ENCODE data around the gene MRC1. TPM values are rescaled to one million over a fixed set of nuclear protein-coding genes. Genes with fewer than 3 reads are reported as not detected.

Gene MRC1
- total and polyA plus RNA-seq, 2 experiments from 2014 or later = 0.03 to 0.22 TPM

GRCh38 chr10:17865351-17865750 lies 56.2 kb downstream of the MRC1 start:
- Histone ChIP-seq H3K4me3 (no peak overlapping the region), H3K4me1 (ENCODE audit: low read depth) (no peaks in the 10 kb centered on the region), H3K36me3 (no peaks in the 10 kb centered on the region), H3K27me3 (no peaks in the 10 kb centered on the region), H3K9me3 (ENCODE audit: low read depth) (no peaks in the 10 kb centered on the region), H3K27ac (no peak overlapping the region)
- TF ChIP-seq CTCF (IDR thresholded peaks at IDR 0.05; ENCODE audit: low read depth, low read length) = no peak
- no peak for DNase-seq (ENCODE audit: low read depth in 1 of 2, low spot score in 1 of 2)

- no peak for DNase-seq (ENCODE audit: low read depth in 1 of 2, low spot score in 1 of 2)
- no peaks in the 10 kb centered on the region for H3K36me3 ChIP-seq
- H3K4me1 ChIP-seq (ENCODE audit: low read depth) = no peaks in the 10 kb centered on the region
- H3K4me3 ChIP-seq = no peak overlapping the region
- no peak for TF ChIP-seq CTCF (IDR thresholded peaks at IDR 0.05; ENCODE audit: low read depth, low read length)
- H3K27ac ChIP-seq = no peak overlapping the region
- no peaks in the 10 kb centered on the region for H3K27me3 ChIP-seq
- no peaks in the 10 kb centered on the region for H3K9me3 ChIP-seq (ENCODE audit: low read depth)
Measured at GRCh38 chr10:17866346-17866745, 57.2 kb downstream of the MRC1 start.

- no peaks in the 10 kb centered on the region for H3K4me1 ChIP-seq (ENCODE audit: low read depth)
- no peaks in the 10 kb centered on the region for H3K9me3 ChIP-seq (ENCODE audit: low read depth)
- TF ChIP-seq CTCF (IDR thresholded peaks at IDR 0.05; ENCODE audit: low read depth, low read length) = no peak
- H3K4me3 ChIP-seq = no peak overlapping the region
- H3K27ac ChIP-seq = no peak overlapping the region
- no peaks in the 10 kb centered on the region for H3K27me3 ChIP-seq
- DNase-seq (ENCODE audit: low read depth in 1 of 2, low spot score in 1 of 2) = no peak
- no peaks in the 10 kb centered on the region for H3K36me3 ChIP-seq
Measured at GRCh38 chr10:17867056-17867455, 57.9 kb downstream of the MRC1 start.

- H3K9me3 ChIP-seq (ENCODE audit: low read depth) = no peaks in the 10 kb centered on the region
- no peak overlapping the region for H3K4me3 ChIP-seq
- H3K27ac ChIP-seq = no peak overlapping the region
- no peaks in the 10 kb centered on the region for H3K27me3 ChIP-seq
- no peaks in the 10 kb centered on the region for H3K36me3 ChIP-seq
- TF ChIP-seq CTCF (IDR thresholded peaks at IDR 0.05; ENCODE audit: low read depth, low read length) = no peak
- no peaks in the 10 kb centered on the region for H3K4me1 ChIP-seq (ENCODE audit: low read depth)
- no peak for DNase-seq (ENCODE audit: low read depth in 1 of 2, low spot score in 1 of 2)
Measured at GRCh38 chr10:17871036-17871435, 61.9 kb downstream of the MRC1 start.

GRCh38 chr10:17872191-17873091 lies 63.3 kb downstream of the MRC1 start:
- H3K4me3 ChIP-seq = no peak overlapping the region
- H3K27me3 ChIP-seq = no peaks in the 10 kb centered on the region
- TF ChIP-seq CTCF (IDR thresholded peaks at IDR 0.05; ENCODE audit: low read depth, low read length) = peak; percentile 52
- peak in 1 of 2 donors; percentile 60 for DNase-seq (ENCODE audit: low read depth in 1 of 2, low spot score in 1 of 2)
- no peaks in the 10 kb centered on the region for H3K4me1 ChIP-seq (ENCODE audit: low read depth)
- H3K27ac ChIP-seq = no peak overlapping the region
- no peaks in the 10 kb centered on the region for H3K36me3 ChIP-seq
- H3K9me3 ChIP-seq (ENCODE audit: low read depth) = no peaks in the 10 kb centered on the region

Data from cardiac muscle cell (in vitro differentiated cells and primary cell).